Measurements from ENCODE around the gene WLS.

Gene WLS

DNA sequence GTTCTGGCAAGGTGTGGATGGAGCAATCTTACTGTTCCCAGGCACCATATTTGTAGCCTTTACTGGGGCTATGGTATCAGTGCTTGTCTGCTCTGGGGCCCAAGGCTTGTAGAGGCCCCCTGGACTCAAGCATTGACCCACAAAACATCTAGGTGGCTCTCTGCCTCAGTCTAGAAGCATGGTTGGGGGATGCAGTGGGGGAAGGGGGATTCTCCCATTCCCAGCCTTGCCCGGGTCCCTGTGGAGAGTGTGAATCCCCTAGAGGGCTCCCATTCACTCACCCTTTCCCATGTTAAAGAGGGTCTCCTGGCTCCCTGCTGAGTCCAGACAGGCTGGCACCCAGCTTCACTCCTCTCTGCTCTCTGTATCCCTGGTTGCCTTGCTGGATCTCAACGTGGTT is 153.7 kb downstream of the WLS start:
- no peak for FAIRE-seq

All from colon (tissue), 2 donors.